Measurements from ENCODE around the gene ISOC1.

The ISOC1 gene

DNA sequence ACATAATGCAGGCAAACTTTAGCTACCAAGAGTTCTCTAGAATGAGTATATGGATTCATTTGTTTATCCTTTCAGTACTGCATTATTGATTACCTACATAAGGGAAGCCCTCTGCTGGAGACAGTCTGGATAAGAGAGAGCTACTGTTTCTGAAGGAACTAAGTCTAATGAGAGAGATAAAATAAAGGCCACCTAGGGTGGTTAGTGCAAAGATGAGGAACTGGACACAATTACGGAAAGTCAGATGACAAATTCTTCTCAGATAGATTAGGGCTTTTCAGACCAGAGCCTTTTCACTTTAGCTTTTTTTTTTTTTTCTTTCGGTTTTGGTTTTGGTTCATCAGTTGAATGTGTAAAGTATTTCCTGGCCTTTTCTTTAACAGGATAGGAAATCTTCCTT lies 31.3 kb downstream of the ISOC1 start:
- no peak for DNase-seq (ENCODE audit: low read depth, low spot score)

DNA sequence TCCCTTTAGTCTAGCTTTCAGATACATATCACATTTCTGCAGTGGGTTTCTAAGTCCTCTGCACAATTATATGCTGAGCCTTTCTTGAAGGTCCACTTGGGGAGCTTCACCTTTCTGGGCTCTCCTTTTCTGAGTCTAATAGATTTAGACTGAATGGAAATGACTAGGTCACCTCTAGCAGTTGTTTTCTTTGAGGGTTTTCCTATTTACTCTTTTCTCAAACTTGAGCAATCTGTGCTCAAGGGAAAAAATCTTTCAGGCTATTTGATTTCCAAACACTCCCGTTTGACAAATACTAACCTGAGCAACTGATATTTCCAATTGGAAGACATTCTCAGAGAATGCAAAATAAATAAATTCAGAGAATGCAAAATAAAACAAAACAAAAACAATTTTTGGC lies 39.0 kb downstream of the ISOC1 start:
- no peak for DNase-seq (ENCODE audit: low read depth, low spot score)

DNA sequence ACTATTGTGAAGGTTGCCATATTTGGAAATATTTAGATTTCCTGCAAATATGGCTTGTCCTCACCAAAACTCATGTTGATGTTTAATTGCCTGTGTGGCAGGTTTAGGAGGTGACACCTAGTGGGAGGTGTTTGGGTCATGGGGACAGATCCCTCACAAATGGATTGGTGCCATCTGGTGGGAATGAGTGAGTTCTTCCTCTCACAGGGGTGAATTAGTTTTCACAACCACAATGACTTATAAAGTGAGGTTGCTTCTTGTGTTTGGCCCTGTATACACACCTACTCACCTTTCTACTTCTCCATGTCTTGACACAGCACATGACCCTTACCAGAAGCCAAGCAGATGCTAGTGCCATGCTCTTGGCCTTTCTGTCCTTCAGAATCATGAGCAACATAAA lies 41.1 kb downstream of the ISOC1 start:
- no peak for DNase-seq (ENCODE audit: low read depth, low spot score)

GRCh38 chr5:129137637-129138036 lies 43.1 kb downstream of the ISOC1 start:
- DNase-seq (ENCODE audit: low read depth, low spot score), result no peak

DNA sequence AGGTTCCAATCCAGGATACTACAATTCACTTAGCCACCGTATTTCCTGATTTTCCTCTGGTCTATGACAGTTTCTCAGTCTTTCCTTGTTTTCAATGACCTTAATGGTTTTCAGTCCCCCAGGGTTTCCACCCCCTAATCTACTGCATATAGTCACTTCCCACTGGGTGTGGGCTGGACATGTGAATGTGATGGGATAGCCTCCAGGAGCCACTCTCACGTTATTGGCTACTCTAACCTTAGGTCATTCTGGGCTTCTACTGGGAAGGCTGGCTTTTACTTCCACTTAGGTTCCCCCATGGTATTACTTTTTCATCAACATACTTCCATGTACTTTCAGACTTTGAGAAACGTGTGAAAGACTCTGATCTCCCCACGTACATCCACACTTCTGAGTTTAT lies 46.5 kb downstream of the ISOC1 start:
- DNase-seq (ENCODE audit: low read depth, low spot score), result no peak

- DNase-seq (ENCODE audit: low read depth, low spot score), result no peak
Measured at GRCh38 chr5:129141696-129142095, 47.1 kb downstream of the ISOC1 start.

DNA sequence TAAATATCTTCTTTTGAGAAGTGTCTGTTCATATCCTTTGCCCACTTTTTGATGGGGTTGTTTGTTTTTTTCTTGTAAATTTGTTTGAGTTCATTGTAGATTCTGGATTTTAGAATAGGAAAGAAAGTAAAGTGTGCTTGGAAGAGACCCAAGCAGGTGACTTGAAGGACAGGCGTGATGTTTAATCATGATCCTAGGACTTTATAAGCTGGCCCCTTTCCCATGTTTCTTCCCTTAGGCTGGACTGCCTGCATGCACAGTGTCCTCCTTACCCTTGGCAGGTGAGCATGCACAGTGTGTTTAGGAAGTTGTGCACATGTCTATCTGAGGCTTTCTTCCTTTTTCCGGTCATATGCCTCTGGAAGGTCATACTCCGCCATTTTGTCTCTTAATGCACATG lies 61.3 kb downstream of the ISOC1 start:
- DNase-seq (ENCODE audit: low read depth, low spot score), result no peak

GRCh38 chr5:129161830-129162229 lies 67.3 kb downstream of the ISOC1 start:
- no peak for DNase-seq (ENCODE audit: low read depth, low spot score)
